Adrenal gland (tissue), 5 donors: ENCODE data around the gene RNMT.

Experiments
- CTCF ChIP-seq, 6 experiments: fragments of 450-650 bp in 4 of 6; fragments of 200-600 bp in 2 of 6; sonication (generic) in 1 of 6; IDR thresholded peaks; 1 replicate in 5 of 6; 2 replicates in 1 of 6; pipeline versions ENCODE4 v1.5.1 to v1.8.0; 2016 to 2021; ENCODE audit warnings: antibody characterized with exemption in 6 of 6, mild to moderate bottlenecking in 2 of 6, moderate library complexity in 1 of 6
- POLR2A ChIP-seq, 2 donors: fragments of 450-650 bp; IDR thresholded peaks; one replicate each; pipeline ENCODE4 v1.6.1; 2017; ENCODE audit warnings: antibody characterized with exemption in 2 of 2, mild to moderate bottlenecking in 2 of 2, moderate library complexity in 1 of 2
- donor health status: DM: no; HTN: no; CAD: no.

- TF ChIP-seq CTCF (IDR thresholded peaks at IDR 0.05): no peak
- TF ChIP-seq POLR2A (IDR thresholded peaks at IDR 0.05): no peak
Measured at GRCh38 chr18:13745696-13746095, 19.2 kb downstream of the RNMT start.
